Measurements from ENCODE around the gene KCNAB1. TPM values are rescaled to one million over a fixed set of nuclear protein-coding genes. Genes with fewer than 3 reads are reported as not detected.

The KCNAB1 gene
- total and polyA plus RNA-seq, 2 donors (not counting 3 experiments of a cell fraction or from before 2014, with no cell fraction given): 0.21 TPM; not detected in 1

- intact Hi-C loops (cut with micrococcal nuclease) (loop anchor here (5.0 kb wide), 1 partner anchor 754 kb away; no protein-coding TSS in a partner anchor), dilution Hi-C loops (cut with MboI; ENCODE audit: extremely low pct_ligation_motif_present, low sequenced_read_pairs) (no loop called here)
- no peak overlapping the region for H3K27ac ChIP-seq (ENCODE audit: insufficient read depth, low read depth, low read length)
- H3K27me3 ChIP-seq (ENCODE audit: control insufficient read depth in 2 of 2, insufficient read depth in 2 of 2, low read length in 2 of 2): no peaks in the 10 kb centered on the region
- no peak overlapping the region for H3K4me3 ChIP-seq (replicated peaks in 1 of 3; ENCODE audit: insufficient read depth in 1 of 3, low read depth in 1 of 3, low read length in 3 of 3)
- no TSS peak for BruUV-seq (replicated peaks)
- H2AFZ ChIP-seq (ENCODE audit: low read depth, low read length): no peak overlapping the region
- no peaks in the 10 kb centered on the region for H3K36me3 ChIP-seq (ENCODE audit: control insufficient read depth in 2 of 2, extremely low read depth in 1 of 2, insufficient read depth in 2 of 2, low read length in 2 of 2)
- CTCF ChIA-PET: interaction anchor here (0.8 to 9.3 kb wide), 33 partner anchors 10 to 302 kb away, joined by 3 to 424 read pairs (median 8); no protein-coding TSS in a partner anchor
- no peaks in the 10 kb centered on the region for H3K9me1 ChIP-seq (replicated peaks; ENCODE audit: control insufficient read depth, extremely low read depth, insufficient read depth, low read length)
- TF ChIP-seq EZH2 (IDR thresholded peaks at IDR 0.05; ENCODE audit: borderline replicate concordance, low read depth, low read length, severe bottlenecking) (no peak), FOS (IDR thresholded peaks at IDR 0.05; ENCODE audit: borderline replicate concordance, insufficient read depth, low read length) (no peak), MAX (IDR thresholded peaks at IDR 0.05; ENCODE audit: insufficient read depth, insufficient read length) (no peak), MYC (IDR thresholded peaks at IDR 0.05; ENCODE audit: low read depth, low read length) (no peak), POLR2A (IDR thresholded peaks at IDR 0.05; ENCODE audit: low read depth, low read length) (no peak), POLR2AphosphoS5 (IDR thresholded peaks at IDR 0.05; ENCODE audit: insufficient read depth, low read depth, low read length) (no peak), GATA2 (IDR thresholded peaks at IDR 0.05; ENCODE audit: insufficient read depth, insufficient read length, low read depth, low read length) (no peak), JUN (IDR thresholded peaks at IDR 0.05; ENCODE audit: borderline replicate concordance, insufficient read depth, insufficient read length, low read depth) (no peak), CTCF (IDR thresholded peaks at IDR 0.05; ENCODE audit: extremely low read depth in 1 of 2, insufficient read depth in 1 of 2, low read depth in 1 of 2, low read length in 2 of 2) (no peak)
- no peaks in the 10 kb centered on the region for H3K79me2 ChIP-seq (ENCODE audit: control insufficient read depth, insufficient read depth, low read length)
- no peaks in the 10 kb centered on the region for H3K9me3 ChIP-seq (replicated peaks; ENCODE audit: control insufficient read depth, insufficient read depth, low read length)
- FAIRE-seq (no peak), DNase-seq (ENCODE audit: low read depth, low spot score) (no peak)
- H3K4me1 ChIP-seq (ENCODE audit: control insufficient read depth, extremely low read depth, insufficient read depth, low read length): no peaks in the 10 kb centered on the region
- no peak overlapping the region for H3K9ac ChIP-seq (replicated peaks; ENCODE audit: extremely low read depth, insufficient read depth, low read length)
- POLR2A ChIA-PET: no interaction called here
- no peak overlapping the region for H3K4me2 ChIP-seq (ENCODE audit: insufficient read depth, low read length)
- H4K20me1 ChIP-seq (replicated peaks; ENCODE audit: control insufficient read depth, extremely low read depth, insufficient read depth, low read length): no peaks in the 10 kb centered on the region
These were observed 263.2 kb downstream of the KCNAB1 start for GRCh38 chr3:156383441-156384025.

All from endothelial cell of umbilical vein (primary cell).